B cell (primary cell): ENCODE results near the gene TEX9. TPM values are rescaled to one million over a fixed set of nuclear protein-coding genes. Genes with fewer than 3 reads are reported as not detected.

Experiments used
- ATAC-seq: fragments of 200-7000 bp; cut with Tn5 transposase; one replicate; pipeline ENCODE4 v1.10.0; 2021; ENCODE audit warnings: low read depth, mild to moderate bottlenecking, moderate number of reproducible peaks, moderate library complexity
- CTCF ChIA-PET: fragments of 350-600 bp; sonication (Branson Sonifier 250); formaldehyde crosslinking; loops from one replicate; lab custom pipeline; 2021; ENCODE audit warnings: antibody characterized with exemption, inconsistent platforms; lab: Charles Lee
- POLR2A ChIA-PET: fragments of 350-600 bp; sonication (Branson Sonifier 250); formaldehyde crosslinking; loops from one replicate; lab custom pipeline; 2021; ENCODE audit warnings: antibody characterized with exemption; lab: Charles Lee
- DNase-seq: peaks from one replicate; pipeline ENCODE4 v3.0.0; 2013
- H2AFZ ChIP-seq: 2 replicates; pipeline ENCODE4 v1.6.1; 2012; ENCODE audit warnings: mild to moderate bottlenecking, low read depth, low read length; ENCODE audit not compliant: insufficient read depth, poor library complexity, severe bottlenecking
- H3K27ac ChIP-seq, 2 donors: 1 replicate in 1 of 2; 2 replicates in 1 of 2; pipeline ENCODE4 v1.5.1; 2012 to 2013; ENCODE audit warnings: low read length in 2 of 2, mild to moderate bottlenecking in 2 of 2, moderate library complexity in 1 of 2
- H3K27me3 ChIP-seq, 4 experiments: fragments of 200-600 bp in 1 of 4; sonication (generic) in 1 of 4; replicated peaks in 1 of 4; 1 replicate in 2 of 4; 2 replicates in 2 of 4; pipeline versions ENCODE4 v1.6.1 to v1.7.0; 2013 to 2016; ENCODE audit warnings: low read length in 3 of 4, mild to moderate bottlenecking in 2 of 4, mixed read lengths in 1 of 4, moderate library complexity in 1 of 4; ENCODE audit not compliant: insufficient read depth in 4 of 4, control insufficient read depth in 3 of 4; ENCODE audit errors: control extremely low read depth in 1 of 4
- H3K36me3 ChIP-seq, 2 experiments: replicated peaks in 1 of 2; 1 replicate in 1 of 2; 2 replicates in 1 of 2; pipeline versions ENCODE4 v1.6.1 to v1.7.1; 2013; ENCODE audit warnings: low read length in 1 of 2; ENCODE audit not compliant: insufficient read depth in 2 of 2, control insufficient read depth in 1 of 2; ENCODE audit errors: control extremely low read depth in 1 of 2, extremely low read depth in 1 of 2
- H3K4me1 ChIP-seq, 2 donors: fragments of 200-600 bp in 1 of 2; sonication (generic) in 1 of 2; 1 replicate in 1 of 2; 2 replicates in 1 of 2; pipeline versions ENCODE4 v1.5.1 to v1.6.1; 2013 to 2017; ENCODE audit warnings: low read length in 2 of 2; ENCODE audit not compliant: control insufficient read depth in 2 of 2, insufficient read depth in 2 of 2
- H3K4me2 ChIP-seq: replicated peaks from 2 replicates; pipeline ENCODE3; 2012; ENCODE audit warnings: mild to moderate bottlenecking, low read depth, low read length; ENCODE audit not compliant: poor library complexity, severe bottlenecking
- H3K4me3 ChIP-seq, 5 experiments: fragments of 200-600 bp in 1 of 5; sonication (generic) in 1 of 5; 1 replicate in 3 of 5; 2 replicates in 2 of 5; pipeline versions ENCODE4 v1.5.1 to v1.7.0; 2011 to 2016; ENCODE audit warnings: low read length in 4 of 5, mild to moderate bottlenecking in 4 of 5, low read depth in 2 of 5, control low read depth in 1 of 5, moderate library complexity in 1 of 5; ENCODE audit not compliant: insufficient read depth in 1 of 5; ENCODE audit errors: control extremely low read depth in 1 of 5, extremely low read depth in 1 of 5
- H3K79me2 ChIP-seq: fragments of 200-600 bp; sonication (generic); one replicate; pipeline ENCODE4 v1.6.0; 2016; ENCODE audit warnings: low read length; ENCODE audit not compliant: control insufficient read depth, insufficient read depth
- H3K9ac ChIP-seq: fragments of 200-600 bp; sonication (generic); 2 replicates; pipeline ENCODE4 v1.6.1; 2017; ENCODE audit warnings: mild to moderate bottlenecking, low read length, moderate library complexity
- H3K9me3 ChIP-seq, 3 donors: one replicate each; pipeline versions ENCODE4 v1.6.1 to v1.7.1; 2013; ENCODE audit warnings: low read length in 2 of 3; ENCODE audit not compliant: control insufficient read depth in 2 of 3, insufficient read depth in 1 of 3; ENCODE audit errors: control extremely low read depth in 1 of 3
- H4K20me1 ChIP-seq: 2 replicates; pipeline ENCODE4 v1.6.0; 2012; ENCODE audit warnings: mild to moderate bottlenecking, low read length; ENCODE audit not compliant: insufficient read depth, control insufficient read depth, poor library complexity, severe bottlenecking
- H3K27ac Mint-ChIP-seq: one replicate; pipeline ENCODE4 v1.8.0; 2021; ENCODE audit warnings: mixed read lengths
- H3K27me3 Mint-ChIP-seq: one replicate; pipeline ENCODE4 v1.8.0; 2021; ENCODE audit warnings: mixed read lengths
- H3K4me1 Mint-ChIP-seq: one replicate; pipeline ENCODE4 v1.8.0; 2021; ENCODE audit warnings: mixed read lengths
- H3K4me3 Mint-ChIP-seq: one replicate; pipeline ENCODE4 v1.8.0; 2021; ENCODE audit warnings: mixed read lengths
- H3K9me3 Mint-ChIP-seq: one replicate; pipeline ENCODE4 v1.8.0; 2022; ENCODE audit warnings: mixed read lengths; ENCODE audit not compliant: insufficient read depth
- EZH2 ChIP-seq: IDR thresholded peaks from 2 replicates; pipeline ENCODE4 v1.6.1; 2012; ENCODE audit warnings: borderline replicate concordance, low read depth, mild to moderate bottlenecking, moderate library complexity, low read length; ENCODE audit not compliant: insufficient read depth, poor library complexity, severe bottlenecking
- whole genome bisulfite sequencing: methylation state at CpG from one replicate; pipeline ENCODE4 v1.1.5; 2013; ENCODE audit warnings: missing lambda C conversion rate; ENCODE audit not compliant: insufficient coverage; 5-methylcytosine and 5-hydroxymethylcytosine counted together
- intact Hi-C: fragments of 100-400 bp; cut with micrococcal nuclease; formaldehyde crosslinking; loops from one replicate; pipeline ENCODE4 v1.10.0; 2022
- polyA plus RNA-seq: library from polyadenylated mRNA; depleted of rRNA; stranded (reverse); fragments of >200 nt; gene quantifications from 2 replicates; pipeline ENCODE4 v1.2.3, GENCODE V29; 2012
- total RNA-seq, 2 donors: library from RNA; stranded (reverse); fragments of 120-200 nt in 1 of 2; gene quantifications; 1 replicate in 1 of 2; 2 replicates in 1 of 2; pipeline versions ENCODE4 v1.2.3 to v1.2.4, GENCODE V29; 2013 to 2022
- TF ChIP-seq, protein P1 (sequence below): fragments of 200-600 bp; IDR thresholded peaks from one replicate; pipeline ENCODE4 v1.8.0; 2022; ENCODE audit warnings: antibody characterized with exemption, mild to moderate bottlenecking

TEX9 gene
- total and polyA plus RNA-seq, 2 donors (not counting 1 experiment from before 2014, with no cell fraction given): 7.6 to 43.1 TPM

- Histone ChIP-seq H3K9ac (no peak overlapping the region), H3K4me3 (no peak overlapping the region), H3K27me3 (no peaks in the 10 kb centered on the region), H2AFZ (no peak overlapping the region), H3K27ac (no peak overlapping the region), H3K36me3 (no peaks in the 10 kb centered on the region), H3K9me3 (peaks cover 0 to 6% (median 3%) of the 10 kb centered on the region in 3 donors), H4K20me1 (no peaks in the 10 kb centered on the region), H3K79me2 (no peaks in the 10 kb centered on the region), H3K4me1 (no peaks in the 10 kb centered on the region), H3K4me2 (no peak overlapping the region)
- no peaks in the 10 kb centered on the region for H3K9me3 Mint-ChIP-seq
- no peak for TF ChIP-seq EZH2
- TF ChIP-seq, protein P1, sequence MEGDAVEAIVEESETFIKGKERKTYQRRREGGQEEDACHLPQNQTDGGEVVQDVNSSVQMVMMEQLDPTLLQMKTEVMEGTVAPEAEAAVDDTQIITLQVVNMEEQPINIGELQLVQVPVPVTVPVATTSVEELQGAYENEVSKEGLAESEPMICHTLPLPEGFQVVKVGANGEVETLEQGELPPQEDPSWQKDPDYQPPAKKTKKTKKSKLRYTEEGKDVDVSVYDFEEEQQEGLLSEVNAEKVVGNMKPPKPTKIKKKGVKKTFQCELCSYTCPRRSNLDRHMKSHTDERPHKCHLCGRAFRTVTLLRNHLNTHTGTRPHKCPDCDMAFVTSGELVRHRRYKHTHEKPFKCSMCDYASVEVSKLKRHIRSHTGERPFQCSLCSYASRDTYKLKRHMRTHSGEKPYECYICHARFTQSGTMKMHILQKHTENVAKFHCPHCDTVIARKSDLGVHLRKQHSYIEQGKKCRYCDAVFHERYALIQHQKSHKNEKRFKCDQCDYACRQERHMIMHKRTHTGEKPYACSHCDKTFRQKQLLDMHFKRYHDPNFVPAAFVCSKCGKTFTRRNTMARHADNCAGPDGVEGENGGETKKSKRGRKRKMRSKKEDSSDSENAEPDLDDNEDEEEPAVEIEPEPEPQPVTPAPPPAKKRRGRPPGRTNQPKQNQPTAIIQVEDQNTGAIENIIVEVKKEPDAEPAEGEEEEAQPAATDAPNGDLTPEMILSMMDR: no peak
- intact Hi-C loops: no loop called here
- ATAC-seq (no peak), DNase-seq (no peak)
- ChIA-PET CTCF (no interaction called here), POLR2A (no interaction called here)
- H3K4me1 Mint-ChIP-seq: no peaks in the 10 kb centered on the region
- no peak overlapping the region for H3K4me3 Mint-ChIP-seq
- no peak overlapping the region for H3K27ac Mint-ChIP-seq
- H3K27me3 Mint-ChIP-seq: no peaks in the 10 kb centered on the region
These were observed 44.9 kb upstream of the TEX9 start for GRCh38 chr15:56320316-56320715.

DNA sequence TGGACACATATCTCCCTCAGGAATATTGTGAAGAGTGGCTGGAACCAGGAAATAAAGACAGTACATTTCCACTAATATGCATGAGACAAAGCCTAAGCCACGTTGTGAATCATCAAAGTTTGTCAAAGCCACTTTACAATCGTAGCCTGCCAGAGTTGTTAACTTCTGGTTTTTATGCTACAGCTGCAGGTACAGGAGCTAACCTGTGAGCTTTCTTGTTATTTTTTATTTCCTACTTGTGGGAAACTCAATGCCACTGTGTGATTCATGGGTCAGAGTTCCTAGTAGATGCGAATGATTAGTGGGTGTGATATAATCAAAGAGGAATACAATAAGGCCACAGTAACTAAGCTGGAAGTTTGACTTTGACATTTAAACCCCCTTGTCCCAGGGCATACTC lies 44.4 kb upstream of the TEX9 start:
- ATAC-seq: no peak
- Histone ChIP-seq H3K4me1 (no peaks in the 10 kb centered on the region), H2AFZ (no peak overlapping the region), H3K27ac (no peak overlapping the region), H3K4me2 (no peak overlapping the region), H4K20me1 (no peaks in the 10 kb centered on the region), H3K9ac (no peak overlapping the region), H3K27me3 (no peaks in the 10 kb centered on the region), H3K36me3 (no peaks in the 10 kb centered on the region), H3K79me2 (no peaks in the 10 kb centered on the region), H3K9me3 (peaks cover 0 to 6% (median 3%) of the 10 kb centered on the region in 3 donors), H3K4me3 (no peak overlapping the region)
- 80% methylated on average over 1 of the region's 3 CpGs for WGBS
- intact Hi-C loops: no loop called here
- DNase-seq: no peak
- no peak for TF ChIP-seq EZH2
- TF ChIP-seq, protein P1: no peak
- ChIA-PET POLR2A (no interaction called here), CTCF (no interaction called here)
- H3K27me3 Mint-ChIP-seq: no peaks in the 10 kb centered on the region
- H3K27ac Mint-ChIP-seq: no peak overlapping the region
- no peaks in the 10 kb centered on the region for H3K4me1 Mint-ChIP-seq
- no peak overlapping the region for H3K4me3 Mint-ChIP-seq
- H3K9me3 Mint-ChIP-seq: no peaks in the 10 kb centered on the region
